Neuron (in vitro differentiated cells): Measurements from ENCODE around the gene MICALL2.

Experiments
- H2AFZ ChIP-seq: one replicate; pipeline ENCODE4 v1.6.1; 2013; ENCODE audit warnings: low read depth, mild to moderate bottlenecking, inconsistent platforms, low read length, moderate library complexity
- H3K27me3 ChIP-seq: one replicate; pipeline ENCODE4 v1.6.1; 2013; ENCODE audit warnings: low read length; ENCODE audit not compliant: insufficient read depth
- H3K36me3 ChIP-seq: one replicate; pipeline ENCODE4 v1.6.1; 2013; ENCODE audit warnings: low read length; ENCODE audit not compliant: insufficient read depth
- H3K4me1 ChIP-seq: one replicate; pipeline ENCODE4 v1.6.1; 2013; ENCODE audit warnings: low read length; ENCODE audit not compliant: insufficient read depth
- H3K4me3 ChIP-seq: 2 replicates; pipeline ENCODE4 v1.5.1; 2013; ENCODE audit warnings: mild to moderate bottlenecking, low read length, moderate library complexity
- H3K9me3 ChIP-seq: one replicate; pipeline ENCODE4 v1.6.1; 2013; ENCODE audit warnings: low read length

Gene MICALL2

DNA sequence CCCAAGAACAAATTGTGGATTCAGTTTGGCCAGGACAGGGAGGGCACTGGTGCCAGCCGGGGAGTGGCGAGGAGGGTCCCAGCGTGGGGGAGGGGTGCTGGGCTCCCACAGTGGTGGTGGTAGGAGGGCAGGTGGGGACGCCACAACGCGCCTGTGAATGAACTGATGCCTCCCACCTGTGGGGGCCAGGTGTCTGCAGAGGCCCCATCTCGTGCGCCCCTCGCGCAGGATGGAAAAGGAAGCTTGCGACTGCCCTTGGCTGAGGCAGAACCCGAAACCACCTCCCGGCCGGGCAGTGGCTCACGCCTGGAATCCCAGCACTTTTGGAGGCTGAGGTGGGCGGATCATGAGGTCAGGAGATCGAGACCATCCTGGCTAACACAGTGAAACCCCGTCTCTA, 72.0 kb downstream of the MICALL2 start:
- H3K9me3 ChIP-seq = peaks cover 2% of the 10 kb centered on the region
- peaks cover 37% of the 10 kb centered on the region for H3K27me3 ChIP-seq
- no peaks in the 10 kb centered on the region for H3K36me3 ChIP-seq
- H3K4me3 ChIP-seq = no peak overlapping the region
- H3K4me1 ChIP-seq = peaks cover 6% of the 10 kb centered on the region
- H2AFZ ChIP-seq = no peak overlapping the region

DNA sequence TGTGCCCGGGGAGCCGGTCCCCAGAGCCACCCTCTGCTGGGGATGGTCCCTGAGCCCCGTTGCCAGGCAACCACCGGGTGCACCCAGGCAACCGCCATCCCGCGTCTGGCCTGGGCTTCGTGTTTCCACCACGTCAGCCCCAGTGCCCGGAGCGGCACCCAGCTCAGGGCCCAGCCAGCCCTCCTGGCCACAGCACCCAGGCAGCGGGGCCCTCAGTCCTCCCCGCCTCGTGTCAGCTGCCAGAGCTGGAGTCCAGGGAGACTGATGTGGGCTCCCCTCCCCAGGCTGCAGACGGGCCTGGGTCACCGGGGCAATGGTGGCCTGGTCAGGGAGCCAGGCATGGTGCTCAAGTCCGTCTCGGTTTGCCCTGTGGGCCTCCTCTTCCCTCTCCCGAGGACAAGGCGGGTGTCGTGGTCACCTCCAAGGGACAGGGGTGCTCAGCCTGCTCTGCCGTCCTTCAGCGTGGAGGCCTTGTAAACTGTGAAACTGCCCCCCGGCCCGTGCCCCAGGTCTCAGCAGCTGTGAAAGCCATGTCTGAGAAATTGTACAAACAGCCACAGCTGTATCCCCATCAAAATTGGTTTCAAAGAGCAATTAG, 72.5 kb downstream of the MICALL2 start:
- H3K27me3 ChIP-seq = peaks cover 37% of the 10 kb centered on the region
- H3K4me1 ChIP-seq = peaks cover 6% of the 10 kb centered on the region
- no peaks in the 10 kb centered on the region for H3K36me3 ChIP-seq
- no peak overlapping the region for H2AFZ ChIP-seq
- H3K4me3 ChIP-seq = no peak overlapping the region
- peaks cover 2% of the 10 kb centered on the region for H3K9me3 ChIP-seq

DNA sequence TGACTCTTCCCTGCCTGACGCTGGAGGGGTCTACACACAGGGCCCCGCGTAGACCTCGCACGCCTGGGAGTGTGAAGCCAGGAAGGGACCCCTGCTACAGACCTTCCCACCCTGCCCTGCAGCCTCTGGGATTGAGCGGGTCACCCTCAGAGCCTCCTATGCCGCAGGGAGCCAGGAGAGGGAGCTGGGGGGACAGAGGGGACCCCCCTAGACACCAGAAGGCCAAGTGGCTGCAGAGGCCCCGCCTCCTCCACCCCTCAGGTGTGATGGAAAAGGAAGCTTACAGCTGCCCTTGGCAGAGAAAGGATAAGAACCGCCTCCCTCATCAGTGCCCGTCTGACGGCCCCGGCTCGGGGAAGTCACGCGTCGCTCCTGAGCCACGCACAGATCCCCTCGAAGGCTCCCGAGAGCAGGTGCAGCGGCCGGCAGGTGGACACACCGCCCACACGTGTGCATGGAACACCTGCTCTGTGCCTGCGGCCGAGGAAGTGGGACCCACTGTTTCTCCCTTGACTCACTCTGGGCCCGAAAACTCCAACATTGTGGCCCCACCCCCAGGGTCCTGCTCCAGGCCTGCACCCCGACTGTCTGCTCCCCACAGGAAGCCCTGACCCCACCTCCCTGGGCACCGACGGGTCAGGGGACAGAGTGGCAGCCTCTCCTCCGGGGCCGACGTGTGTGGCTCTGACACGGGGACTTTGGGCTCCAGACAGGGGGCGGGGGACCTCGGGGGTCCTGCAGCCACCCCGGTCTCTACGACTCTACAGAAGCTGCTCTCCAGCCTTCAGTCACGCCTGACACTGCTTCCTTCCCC, 73.3 kb downstream of the MICALL2 start:
- H3K9me3 ChIP-seq = no peaks in the 10 kb centered on the region
- no peaks in the 10 kb centered on the region for H3K36me3 ChIP-seq
- no peak overlapping the region for H3K4me3 ChIP-seq
- H3K4me1 ChIP-seq = peaks cover 6% of the 10 kb centered on the region
- H3K27me3 ChIP-seq = peaks cover 37% of the 10 kb centered on the region
- no peak overlapping the region for H2AFZ ChIP-seq

DNA sequence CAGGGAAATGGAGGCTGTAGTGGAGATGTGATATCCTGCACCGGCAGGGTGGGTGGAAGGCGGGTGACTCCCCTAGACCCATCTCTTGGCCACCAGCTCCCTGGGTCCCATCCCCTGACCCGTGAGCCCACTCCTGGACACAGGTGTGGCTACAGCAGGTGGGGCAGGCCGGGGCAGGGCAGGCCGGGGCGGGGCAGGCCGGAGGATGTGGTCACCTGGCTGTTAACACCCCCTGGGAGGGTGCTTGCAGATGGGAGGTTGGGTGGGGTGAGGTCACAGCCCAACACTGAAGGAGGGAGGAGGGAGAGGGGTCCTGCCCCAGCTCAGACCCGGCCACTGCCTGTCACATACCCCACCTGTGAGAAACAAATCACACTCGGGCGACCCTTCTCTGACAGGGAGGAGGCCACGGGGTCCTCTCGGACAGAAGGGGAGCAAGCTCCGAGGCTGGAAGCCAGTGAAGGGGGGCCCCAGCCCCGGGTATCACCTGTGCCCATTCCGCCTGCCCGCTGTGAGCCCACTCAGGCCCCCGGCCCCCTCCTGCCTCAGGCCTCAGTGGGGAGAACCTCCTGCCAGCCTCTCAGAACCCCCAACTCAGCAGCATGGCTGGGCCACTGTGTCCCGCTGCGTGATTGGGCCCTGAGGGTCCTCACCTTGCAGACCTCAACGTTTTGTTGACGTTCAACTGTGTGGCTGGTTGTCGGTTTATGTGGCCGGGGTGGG, 74.0 kb downstream of the MICALL2 start:
- no peak overlapping the region for H3K4me3 ChIP-seq
- H2AFZ ChIP-seq = no peak overlapping the region
- H3K36me3 ChIP-seq = no peaks in the 10 kb centered on the region
- peaks cover 34% of the 10 kb centered on the region for H3K27me3 ChIP-seq
- no peaks in the 10 kb centered on the region for H3K9me3 ChIP-seq
- H3K4me1 ChIP-seq = peaks cover 6% of the 10 kb centered on the region
